RKO (cell line): Measurements from ENCODE around the gene CDH23.

Experiments
- DNase-seq: peaks from one replicate; pipeline ENCODE4 v3.0.0-alpha.2; 2016; ENCODE audit warnings: low spot score

CDH23 gene

GRCh38 chr10:71423250-71423649 is 26.5 kb downstream of the CDH23 start:
- no peak for DNase-seq

GRCh38 chr10:71423901-71424300 is 27.2 kb downstream of the CDH23 start:
- DNase-seq: no peak

GRCh38 chr10:71424496-71425194 is 27.9 kb downstream of the CDH23 start:
- no peak for DNase-seq

- no peak for DNase-seq
These were observed 29.4 kb downstream of the CDH23 start for GRCh38 chr10:71426058-71426605.

GRCh38 chr10:71427246-71427645 is 30.5 kb downstream of the CDH23 start:
- DNase-seq: no peak

- no peak for DNase-seq
These were observed 32.6 kb downstream of the CDH23 start for GRCh38 chr10:71429304-71429703.

GRCh38 chr10:71429929-71430328 is 33.2 kb downstream of the CDH23 start:
- no peak for DNase-seq

- no peak for DNase-seq
These were observed 34.8 kb downstream of the CDH23 start for GRCh38 chr10:71431239-71432100.

GRCh38 chr10:71432101-71432905 is 35.6 kb downstream of the CDH23 start:
- DNase-seq: no peak

GRCh38 chr10:71432956-71433767 is 36.4 kb downstream of the CDH23 start:
- no peak for DNase-seq

GRCh38 chr10:71433768-71434744 is 37.3 kb downstream of the CDH23 start:
- DNase-seq: no peak

GRCh38 chr10:71434760-71435394 is 38.2 kb downstream of the CDH23 start:
- no peak for DNase-seq

GRCh38 chr10:71435571-71436267 is 39.0 kb downstream of the CDH23 start:
- no peak for DNase-seq

- DNase-seq: no peak
These were observed 39.8 kb downstream of the CDH23 start for GRCh38 chr10:71436268-71437125.

- DNase-seq: no peak
These were observed 40.9 kb downstream of the CDH23 start for GRCh38 chr10:71437537-71438092.

- DNase-seq: no peak
These were observed 42.0 kb downstream of the CDH23 start for GRCh38 chr10:71438761-71439160.

- no peak for DNase-seq
These were observed 43.1 kb downstream of the CDH23 start for GRCh38 chr10:71439670-71440425.
